Dedifferentiated amniotic fluid mesenchymal stem cell (primary cell): ENCODE measurements around the gene HBQ1.
"Not testable (repeated sequence)": the region's sequence is repeated elsewhere in the genome, so short reads cannot be mapped to it uniquely, and the experiment has no call there.

Source experiments
- DNase-seq: peaks from one replicate; pipeline ENCODE4 v3.0.0-alpha.2; 2016; ENCODE audit errors: extremely low spot score

HBQ1 gene

GRCh38 chr16:209359-209758 lies 29.1 kb downstream of the HBQ1 start:
- DNase-seq, result not testable (repeated sequence)

- not testable (repeated sequence) for DNase-seq
Measured at GRCh38 chr16:211631-212180, 31.4 kb downstream of the HBQ1 start.

- DNase-seq, result no peak
Measured at GRCh38 chr16:212999-213398, 32.7 kb downstream of the HBQ1 start.

- no peak for DNase-seq
Measured at GRCh38 chr16:220021-220420, 39.8 kb downstream of the HBQ1 start.

GRCh38 chr16:228151-228851 lies 48.0 kb downstream of the HBQ1 start:
- DNase-seq, result no peak

GRCh38 chr16:228852-229730 lies 48.8 kb downstream of the HBQ1 start, which contains the start of gene LUC7L:
Gene LUC7L (minus strand): TSS chr16:229449. CDS start chr16:229339, 110 bp downstream.
- peak; percentile 79 for DNase-seq

- DNase-seq, result no peak
Measured at GRCh38 chr16:229731-230281, 49.5 kb downstream of the HBQ1 start.

- DNase-seq, result not testable (repeated sequence)
Measured at GRCh38 chr16:230351-230750, 50.1 kb downstream of the HBQ1 start.
